ENCODE measurements around the gene ZER1. TPM values are rescaled to one million over a fixed set of nuclear protein-coding genes. Genes with fewer than 3 reads are reported as not detected.

Gene ZER1
- total and polyA plus RNA-seq, 2 of the 8 experiments (the other 6 are each of a cell fraction or from before 2014, with no cell fraction given) = 20.5 to 26.6 TPM

GRCh38 chr9:128733256-128733655 is 38.5 kb downstream of the ZER1 start (continued):
- TF ChIP-seq RAD21 (IDR thresholded peaks at IDR 0.05 in 1 of 2, conservative IDR thresholded peaks at IDR 0.05 in 1 of 2; ENCODE audit: low read depth in 2 of 2, low read length in 2 of 2) (peak; percentile 86 to 88), ZNF274 (IDR thresholded peaks at IDR 0.05; ENCODE audit: borderline replicate concordance, extremely low read depth, low read length) (no peak), SP1 (IDR thresholded peaks at IDR 0.05; ENCODE audit: low read depth, low read length) (0 out of 2 replicates have a peak, but pooled peaks have one; percentile 28), RNF2 (IDR thresholded peaks at IDR 0.05; ENCODE audit: borderline replicate concordance, low read depth, low read length, missing control alignments, poor library complexity, severe bottlenecking) (no peak), SIN3A (conservative IDR thresholded peaks at IDR 0.05 in 1 of 2, IDR thresholded peaks at IDR 0.05 in 1 of 2; ENCODE audit: low read depth in 1 of 2, low read length in 2 of 2) (peak; percentile 68 to 80; a peak in 3 of 4 replicates), TAF1 (IDR thresholded peaks at IDR 0.05; ENCODE audit: low read depth, low read length) (0 out of 2 replicates have a peak, but pooled peaks have one; percentile 45), HDAC2 (IDR thresholded peaks at IDR 0.05; ENCODE audit: borderline replicate concordance in 1 of 2, low read depth in 2 of 2, low read length in 2 of 2) (0 out of 4 replicates have a peak, but pooled peaks of 1 of the 2 experiments have one; percentile 74), BACH1 (IDR thresholded peaks at IDR 0.05; ENCODE audit: low read length) (no peak)
